Erythroblast (primary cell): ENCODE data around the gene LRRC14B.

Experiments
- GATA1 ChIP-seq: IDR thresholded peaks from 2 replicates; pipeline ENCODE4 v1.6.1; 2011; ENCODE audit warnings: low read depth, mild to moderate bottlenecking, control low read depth, low read length, moderate library complexity
- POLR2A ChIP-seq: IDR thresholded peaks from 2 replicates; pipeline ENCODE4 v1.6.1; 2011; ENCODE audit warnings: mild to moderate bottlenecking, low read length

DNA sequence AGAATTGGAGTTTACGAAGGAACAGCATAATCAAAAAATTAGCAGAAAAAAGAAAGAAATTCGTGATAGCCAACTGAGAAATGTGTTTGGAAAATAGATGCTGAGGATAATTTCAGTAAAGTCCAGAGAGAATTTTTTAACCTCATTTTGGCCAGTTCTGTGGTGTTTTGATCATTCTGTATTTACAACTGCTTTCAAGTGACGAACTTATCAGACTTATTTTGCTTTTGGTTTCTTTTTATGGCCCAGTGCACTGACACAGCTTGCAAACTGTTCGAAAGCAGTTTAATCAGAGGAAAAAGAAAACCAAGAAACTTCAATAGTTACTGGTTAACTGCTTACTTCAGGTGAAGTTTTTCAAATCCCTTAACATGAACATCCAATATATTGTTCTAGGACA is 28.7 kb downstream of the LRRC14B start:
- TF ChIP-seq POLR2A = no peak
- no peak for TF ChIP-seq GATA1
